ENCODE results near the gene C16orf96. TPM values are rescaled to one million over a fixed set of nuclear protein-coding genes. Genes with fewer than 3 reads are reported as not detected.

The C16orf96 gene
- total RNA-seq, 6 experiments from 2014 or later: 0.06 to 0.24 (median 0.16) TPM; not detected in 1

DNA sequence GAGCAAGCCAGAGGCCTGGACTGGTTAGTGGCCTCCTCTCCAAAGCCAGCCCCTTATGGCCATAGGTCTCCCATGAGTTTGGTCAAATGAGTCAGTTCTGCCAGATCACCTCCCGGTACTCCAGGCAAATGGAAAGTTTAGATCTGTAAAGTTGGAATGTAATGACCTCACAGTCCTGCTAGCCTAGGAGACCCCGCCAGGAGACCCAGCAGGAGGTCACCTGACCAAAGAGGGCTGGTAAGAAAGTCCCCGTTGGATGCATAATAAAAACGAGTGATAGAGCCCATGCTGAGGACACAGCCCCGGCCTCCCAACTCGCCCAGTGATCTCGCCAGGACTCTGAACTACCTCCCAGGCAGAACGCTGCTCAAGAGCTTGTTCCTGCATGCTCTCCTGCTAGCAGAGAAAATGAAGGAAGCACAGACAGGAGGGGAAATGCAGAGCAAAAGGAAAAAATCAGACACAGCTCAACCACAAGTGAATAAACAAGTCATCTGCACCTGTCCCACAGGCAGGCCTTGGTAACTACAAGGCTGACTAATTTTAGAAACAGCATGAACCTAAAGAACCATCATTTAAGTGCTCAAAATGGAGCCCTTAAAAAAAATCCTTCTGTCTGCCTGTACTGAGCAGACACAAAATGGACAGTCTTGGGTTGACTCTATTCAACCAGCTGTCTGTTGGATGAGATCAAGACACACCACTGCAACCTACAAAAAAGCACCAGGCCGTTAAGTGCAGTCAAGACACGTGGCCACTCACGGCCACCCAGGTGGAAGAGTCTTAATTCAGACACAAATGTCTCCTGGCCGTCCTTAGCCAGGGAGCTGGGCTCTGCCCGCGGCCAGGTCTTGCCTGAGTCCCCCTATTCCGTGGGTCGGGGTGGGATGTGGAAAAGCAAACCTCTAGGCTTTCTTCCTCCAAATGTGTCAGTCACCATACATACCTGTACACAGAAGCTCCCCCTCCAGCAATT lies 26.8 kb upstream of the C16orf96 start:
- TF ChIP-seq, protein P1, sequence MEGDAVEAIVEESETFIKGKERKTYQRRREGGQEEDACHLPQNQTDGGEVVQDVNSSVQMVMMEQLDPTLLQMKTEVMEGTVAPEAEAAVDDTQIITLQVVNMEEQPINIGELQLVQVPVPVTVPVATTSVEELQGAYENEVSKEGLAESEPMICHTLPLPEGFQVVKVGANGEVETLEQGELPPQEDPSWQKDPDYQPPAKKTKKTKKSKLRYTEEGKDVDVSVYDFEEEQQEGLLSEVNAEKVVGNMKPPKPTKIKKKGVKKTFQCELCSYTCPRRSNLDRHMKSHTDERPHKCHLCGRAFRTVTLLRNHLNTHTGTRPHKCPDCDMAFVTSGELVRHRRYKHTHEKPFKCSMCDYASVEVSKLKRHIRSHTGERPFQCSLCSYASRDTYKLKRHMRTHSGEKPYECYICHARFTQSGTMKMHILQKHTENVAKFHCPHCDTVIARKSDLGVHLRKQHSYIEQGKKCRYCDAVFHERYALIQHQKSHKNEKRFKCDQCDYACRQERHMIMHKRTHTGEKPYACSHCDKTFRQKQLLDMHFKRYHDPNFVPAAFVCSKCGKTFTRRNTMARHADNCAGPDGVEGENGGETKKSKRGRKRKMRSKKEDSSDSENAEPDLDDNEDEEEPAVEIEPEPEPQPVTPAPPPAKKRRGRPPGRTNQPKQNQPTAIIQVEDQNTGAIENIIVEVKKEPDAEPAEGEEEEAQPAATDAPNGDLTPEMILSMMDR (IDR thresholded peaks at IDR 0.05): no peak
- TF ChIP-seq POLR2A (IDR thresholded peaks at IDR 0.05): no peak
- Histone ChIP-seq H3K9me3 (no peaks in the 10 kb centered on the region), H3K36me3 (no peaks in the 10 kb centered on the region), H3K4me1 (no peaks in the 10 kb centered on the region), H3K27me3 (no peaks in the 10 kb centered on the region), H3K4me3 (no peak overlapping the region), H3K27ac (no peak overlapping the region)
- DNase-seq: no peak
- WGBS (ENCODE audit: insufficient coverage, low coverage, low lambda C conversion rate, missing lambda C conversion rate): 76% methylated on average over 11 of the region's 16 CpGs
- ATAC-seq: no peak
- intact Hi-C loops (cut with DNase I): no loop called here

DNA sequence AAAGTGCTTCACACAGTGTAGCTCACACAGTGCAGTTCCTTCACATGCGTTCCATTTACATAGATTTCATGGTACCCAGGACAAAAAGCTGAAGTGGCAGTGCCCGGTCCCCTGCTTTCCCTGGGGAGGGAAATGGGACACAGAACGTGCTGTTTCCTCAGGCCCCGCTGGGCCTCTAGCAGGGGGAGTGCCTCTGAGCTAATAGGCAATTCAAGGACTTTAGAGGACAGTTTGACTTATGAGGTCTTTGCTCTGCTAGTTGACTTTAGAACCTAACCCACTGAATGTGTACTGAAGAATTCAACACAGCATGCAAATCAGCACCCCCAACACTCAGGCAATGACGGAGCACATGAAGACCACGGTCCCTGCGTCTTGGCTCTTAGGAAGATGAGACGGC lies 24.3 kb upstream of the C16orf96 start:
- no peak for DNase-seq

DNA sequence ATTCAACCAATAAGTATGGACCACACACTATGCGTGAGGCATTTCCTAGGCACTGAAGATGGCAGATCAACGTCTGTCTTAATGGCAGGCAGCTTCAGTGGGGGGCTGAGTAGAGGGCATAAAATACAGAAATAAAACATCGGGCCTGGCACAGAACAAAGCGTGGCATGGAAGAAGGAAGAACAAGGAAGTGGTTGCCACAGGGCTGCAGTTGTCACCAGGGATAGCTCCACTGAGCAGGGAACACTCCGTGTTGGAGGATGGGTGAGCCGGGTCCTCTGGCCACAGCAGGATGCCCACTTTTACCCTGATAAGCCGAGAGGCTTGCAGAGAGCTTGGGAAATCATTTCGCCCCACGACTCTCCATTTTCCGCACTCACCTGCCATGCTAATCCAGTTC lies 23.9 kb upstream of the C16orf96 start:
- H3K9me3 ChIP-seq: no peaks in the 10 kb centered on the region
- intact Hi-C loops (cut with DNase I): no loop called here
- ATAC-seq (no peak), DNase-seq (no peak)
- WGBS (ENCODE audit: insufficient coverage, low coverage, low lambda C conversion rate, missing lambda C conversion rate): 100% methylated on average over 3 of the region's 10 CpGs
- no peak for TF ChIP-seq POLR2A (IDR thresholded peaks at IDR 0.05)
- TF ChIP-seq, protein P1 (IDR thresholded peaks at IDR 0.05): no peak
- no peaks in the 10 kb centered on the region for H3K36me3 ChIP-seq
- H3K27ac ChIP-seq: no peak overlapping the region
- no peak overlapping the region for H3K4me3 ChIP-seq
- no peaks in the 10 kb centered on the region for H3K27me3 ChIP-seq
- peaks cover 0 to 3% (median 0%) of the 10 kb centered on the region in 4 donors for H3K4me1 ChIP-seq

More for the DNA sequence above, 24.3 kb upstream of the C16orf96 start:
- intact Hi-C loops (cut with DNase I): no loop called here
- Histone ChIP-seq H3K4me3 (no peak overlapping the region), H3K27ac (no peak overlapping the region), H3K27me3 (no peaks in the 10 kb centered on the region), H3K4me1 (no peaks in the 10 kb centered on the region), H3K36me3 (no peaks in the 10 kb centered on the region), H3K9me3 (no peaks in the 10 kb centered on the region)
- 83% methylated on average over 3 of the region's 8 CpGs for WGBS (ENCODE audit: insufficient coverage, low coverage, low lambda C conversion rate, missing lambda C conversion rate)
- ATAC-seq: no peak
- TF ChIP-seq, protein P1 (IDR thresholded peaks at IDR 0.05): no peak
- no peak for TF ChIP-seq POLR2A (IDR thresholded peaks at IDR 0.05)

DNA sequence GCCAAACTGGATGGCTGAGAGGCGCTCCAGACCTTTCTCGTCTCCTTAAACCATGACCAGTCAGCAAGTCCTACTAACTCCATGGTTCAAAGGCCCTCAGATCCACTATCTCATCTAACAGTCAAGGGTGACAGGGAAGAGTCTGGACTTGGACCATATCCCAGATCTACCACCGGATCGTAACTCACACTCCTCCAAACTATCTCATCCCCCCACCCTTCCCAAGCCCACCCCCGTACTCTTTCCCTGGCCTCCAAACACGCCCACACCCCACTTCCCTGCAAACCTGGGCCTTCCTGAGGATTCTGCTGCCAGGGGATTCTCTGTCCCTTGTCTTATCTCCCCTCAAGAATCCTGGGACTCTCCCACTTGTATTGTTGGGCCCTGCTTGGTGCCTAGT lies 22.6 kb upstream of the C16orf96 start:
- ATAC-seq: no peak
- Histone ChIP-seq H3K36me3 (no peaks in the 10 kb centered on the region), H3K4me1 (peaks cover 0 to 8% (median 0%) of the 10 kb centered on the region in 4 donors), H3K27ac (no peak overlapping the region), H3K4me3 (no peak overlapping the region), H3K27me3 (no peaks in the 10 kb centered on the region), H3K9me3 (no peaks in the 10 kb centered on the region)
- intact Hi-C loops (cut with DNase I): no loop called here
- TF ChIP-seq, protein P1 (IDR thresholded peaks at IDR 0.05): no peak
- no peak for TF ChIP-seq POLR2A (IDR thresholded peaks at IDR 0.05)
- DNase-seq: no peak
- 84% methylated on average over 4 of the region's 6 CpGs for WGBS (ENCODE audit: insufficient coverage, low coverage, low lambda C conversion rate, missing lambda C conversion rate)
